Skeletal muscle tissue (tissue), 4 donors: ENCODE measurements around the gene EXOC4. TPM values are rescaled to one million over a fixed set of nuclear protein-coding genes. Genes with fewer than 3 reads are reported as not detected.

Source experiments
- H3K27ac ChIP-seq: one replicate; pipeline ENCODE4 v1.7.0; 2013; ENCODE audit warnings: mild to moderate bottlenecking, low read depth, low read length, inconsistent platforms
- H3K27me3 ChIP-seq, 3 donors: one replicate each; pipeline ENCODE4 v1.7.0; 2013; ENCODE audit warnings: low read length in 3 of 3; ENCODE audit not compliant: control insufficient read depth in 3 of 3, insufficient read depth in 3 of 3
- H3K36me3 ChIP-seq, 3 donors: one replicate each; pipeline ENCODE4 v1.7.0; 2013; ENCODE audit warnings: low read length in 3 of 3; ENCODE audit not compliant: control insufficient read depth in 3 of 3, insufficient read depth in 3 of 3
- H3K4me1 ChIP-seq, 3 donors: one replicate each; pipeline ENCODE4 v1.7.0; 2013; ENCODE audit warnings: low read length in 3 of 3, mild to moderate bottlenecking in 3 of 3; ENCODE audit not compliant: control insufficient read depth in 3 of 3, insufficient read depth in 3 of 3
- H3K4me3 ChIP-seq, 3 donors: one replicate each; pipeline ENCODE4 v1.7.0; 2013; ENCODE audit warnings: low read length in 3 of 3
- H3K9ac ChIP-seq, 3 donors: one replicate each; pipeline ENCODE4 v1.7.0; 2013; ENCODE audit warnings: low read length in 3 of 3, mild to moderate bottlenecking in 3 of 3, moderate library complexity in 2 of 3, low read depth in 1 of 3
- H3K9me3 ChIP-seq, 3 donors: one replicate each; pipeline ENCODE4 v1.7.0; 2013; ENCODE audit warnings: low read length in 3 of 3; ENCODE audit not compliant: control insufficient read depth in 3 of 3
- total RNA-seq: library from RNA; depleted of rRNA; stranded (reverse); fragments of >200 nt; gene quantifications from one replicate; pipeline ENCODE4 v1.2.3, GENCODE V29; 2014
- donor health status: Osteomylitis.

EXOC4 gene
- total RNA-seq, 1 donor from 2014 or later: 129 TPM

DNA sequence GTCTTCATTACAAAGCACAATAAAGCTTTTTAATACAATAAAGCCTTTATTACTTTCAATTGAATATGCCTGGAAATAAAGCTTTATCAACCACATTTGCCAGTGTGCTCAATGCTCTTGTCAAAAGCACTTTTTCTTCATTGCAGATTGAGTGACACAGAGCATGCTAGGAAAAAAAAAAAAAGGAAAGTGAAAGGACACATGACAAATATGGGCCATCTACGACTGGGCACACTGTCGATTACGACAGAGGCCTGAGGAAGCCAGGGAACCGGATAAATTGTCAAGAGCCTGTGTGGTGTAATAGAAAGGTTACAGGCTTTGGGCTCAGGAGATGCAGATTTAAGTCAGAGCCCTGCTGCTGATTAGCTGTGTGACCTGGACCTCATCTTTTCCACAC is 789.4 kb downstream of the EXOC4 start:
- no peak overlapping the region for H3K27ac ChIP-seq
- H3K9me3 ChIP-seq: no peaks in the 10 kb centered on the region
- no peaks in the 10 kb centered on the region for H3K36me3 ChIP-seq
- H3K9ac ChIP-seq: no peak overlapping the region
- no peak overlapping the region for H3K4me3 ChIP-seq
- no peaks in the 10 kb centered on the region for H3K27me3 ChIP-seq
- no peaks in the 10 kb centered on the region for H3K4me1 ChIP-seq

DNA sequence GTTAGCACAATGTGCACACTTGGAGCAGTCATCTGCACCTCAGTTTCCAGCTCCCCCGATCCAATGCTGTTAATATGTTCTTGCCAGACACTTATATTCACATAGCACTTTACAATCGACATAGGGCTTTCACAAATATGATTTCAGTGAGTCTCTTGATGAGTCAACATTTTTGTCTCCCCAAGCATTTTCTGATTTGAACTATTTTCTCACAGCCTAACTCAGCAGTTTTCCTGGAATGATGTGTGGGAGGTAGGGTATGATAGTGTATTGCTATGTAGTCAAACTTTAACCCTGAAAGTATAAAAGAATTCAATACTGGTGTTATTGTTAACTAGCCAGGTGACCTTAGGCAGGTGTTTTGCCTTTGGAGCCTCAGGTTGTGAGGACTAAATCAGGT is 791.8 kb downstream of the EXOC4 start:
- no peaks in the 10 kb centered on the region for H3K36me3 ChIP-seq
- H3K27me3 ChIP-seq: no peaks in the 10 kb centered on the region
- H3K27ac ChIP-seq: no peak overlapping the region
- H3K4me1 ChIP-seq: no peaks in the 10 kb centered on the region
- no peaks in the 10 kb centered on the region for H3K9me3 ChIP-seq
- no peak overlapping the region for H3K9ac ChIP-seq
- H3K4me3 ChIP-seq: no peak overlapping the region

DNA sequence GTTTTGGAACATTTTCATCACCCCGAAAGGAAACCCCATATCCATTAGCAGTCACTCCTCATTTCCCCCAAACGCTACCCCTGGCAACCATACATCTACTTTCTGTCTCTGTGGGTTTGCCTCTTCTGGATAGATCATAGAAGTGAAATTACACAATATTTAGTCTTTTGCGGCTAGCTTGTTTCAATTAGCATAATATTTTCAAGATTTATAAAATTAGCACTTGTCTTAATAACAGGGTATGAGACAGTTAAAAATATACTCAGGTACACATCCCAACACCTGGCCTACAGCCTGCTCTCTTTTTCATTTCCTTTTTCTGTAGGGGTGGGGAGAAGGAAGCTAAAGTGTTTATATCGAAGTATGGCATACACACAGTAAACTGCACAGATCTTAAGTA is 792.8 kb downstream of the EXOC4 start:
- no peaks in the 10 kb centered on the region for H3K9me3 ChIP-seq
- no peak overlapping the region for H3K4me3 ChIP-seq
- H3K27ac ChIP-seq: no peak overlapping the region
- no peaks in the 10 kb centered on the region for H3K4me1 ChIP-seq
- H3K9ac ChIP-seq: no peak overlapping the region
- no peaks in the 10 kb centered on the region for H3K27me3 ChIP-seq
- H3K36me3 ChIP-seq: no peaks in the 10 kb centered on the region

DNA sequence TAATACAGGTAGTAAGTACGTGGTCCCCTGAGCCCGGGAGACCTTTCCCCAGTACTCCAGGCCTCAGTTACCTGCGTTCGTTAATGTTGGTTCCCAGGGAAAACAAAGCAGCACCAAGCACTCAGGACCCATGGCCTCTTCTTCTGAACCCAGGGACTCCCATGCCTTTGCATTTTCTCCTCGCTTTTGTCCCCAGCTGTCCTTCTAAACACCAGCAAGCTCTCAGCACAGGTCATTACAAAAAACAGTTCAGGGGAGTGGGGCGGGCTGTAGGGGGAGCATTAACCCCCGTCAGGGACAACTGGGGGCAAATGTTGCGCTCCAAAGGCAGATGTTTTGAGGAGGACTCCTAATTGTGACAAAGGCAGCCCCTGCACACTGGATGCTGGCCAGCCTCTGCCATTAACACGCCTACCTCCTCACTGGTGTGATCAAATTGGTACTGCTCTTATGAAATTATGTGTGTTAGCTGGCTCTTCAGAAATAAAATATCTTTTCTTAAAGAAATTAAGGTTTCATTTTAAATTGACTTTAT is 793.8 kb downstream of the EXOC4 start:
- no peaks in the 10 kb centered on the region for H3K4me1 ChIP-seq
- no peaks in the 10 kb centered on the region for H3K9me3 ChIP-seq
- H3K27ac ChIP-seq: no peak overlapping the region
- no peak overlapping the region for H3K9ac ChIP-seq
- no peaks in the 10 kb centered on the region for H3K36me3 ChIP-seq
- no peaks in the 10 kb centered on the region for H3K27me3 ChIP-seq
- H3K4me3 ChIP-seq: no peak overlapping the region

DNA sequence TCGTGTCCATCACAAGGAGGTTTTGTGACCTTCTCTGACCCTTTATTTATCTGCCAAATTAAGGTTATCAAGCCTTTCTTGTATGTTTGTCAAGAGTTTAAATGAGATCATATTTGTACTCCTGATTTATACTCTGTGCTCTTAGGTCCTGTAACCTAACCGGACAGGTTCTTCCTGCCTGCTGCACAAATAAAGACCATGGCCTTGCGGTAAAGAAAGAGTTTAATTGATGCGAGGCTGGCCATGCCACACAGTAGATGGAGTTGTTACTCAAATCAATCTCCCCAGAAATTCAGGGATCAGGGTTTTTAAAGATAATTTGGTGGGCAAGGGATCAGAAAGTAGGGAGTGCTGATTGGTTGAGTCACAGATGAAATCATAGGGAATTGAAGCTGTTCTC is 794.8 kb downstream of the EXOC4 start:
- no peak overlapping the region for H3K27ac ChIP-seq
- no peaks in the 10 kb centered on the region for H3K9me3 ChIP-seq
- H3K27me3 ChIP-seq: no peaks in the 10 kb centered on the region
- no peak overlapping the region for H3K9ac ChIP-seq
- no peaks in the 10 kb centered on the region for H3K36me3 ChIP-seq
- no peak overlapping the region for H3K4me3 ChIP-seq
- H3K4me1 ChIP-seq: no peaks in the 10 kb centered on the region

DNA sequence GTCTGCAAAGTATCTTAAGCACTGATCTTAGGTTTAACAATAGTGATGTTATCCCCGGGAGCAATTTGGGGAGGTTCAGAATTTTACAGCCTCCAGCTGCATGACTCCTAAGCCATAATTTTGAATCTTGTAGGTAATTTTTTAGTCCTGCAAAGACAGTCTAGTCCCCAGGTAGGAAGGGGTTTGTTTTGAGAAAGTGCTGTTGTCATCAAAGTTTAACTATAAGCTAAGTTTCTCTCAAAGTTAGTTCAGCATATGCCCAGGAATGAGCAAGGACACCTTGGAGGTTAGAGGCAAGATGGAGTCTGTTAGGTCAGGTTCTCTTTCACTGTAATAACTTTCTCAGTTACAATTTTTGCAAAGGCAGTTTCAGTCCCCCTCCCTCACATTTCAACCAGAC is 795.3 kb downstream of the EXOC4 start:
- no peaks in the 10 kb centered on the region for H3K27me3 ChIP-seq
- H3K9me3 ChIP-seq: no peaks in the 10 kb centered on the region
- H3K36me3 ChIP-seq: no peaks in the 10 kb centered on the region
- H3K4me1 ChIP-seq: no peaks in the 10 kb centered on the region
- no peak overlapping the region for H3K9ac ChIP-seq
- no peak overlapping the region for H3K4me3 ChIP-seq
- no peak overlapping the region for H3K27ac ChIP-seq

DNA sequence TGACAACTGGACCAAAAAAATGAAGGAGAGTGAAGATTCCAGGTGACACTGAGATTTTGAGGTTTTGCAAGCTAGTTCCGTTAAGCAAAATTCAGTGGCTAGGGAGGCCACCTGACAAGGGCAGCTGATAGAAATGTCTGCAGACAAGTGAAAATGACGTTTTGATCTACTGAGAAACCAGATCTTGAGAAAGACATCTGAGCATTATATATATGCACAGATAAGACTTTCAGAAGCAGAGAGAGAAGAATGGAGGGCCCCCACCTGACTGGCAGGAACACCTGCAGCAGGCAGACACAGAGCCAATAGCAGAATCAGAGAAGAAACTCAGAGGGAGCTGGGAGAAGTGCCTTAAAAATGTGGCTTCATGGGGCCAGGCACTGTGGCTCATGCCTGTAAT is 798.1 kb downstream of the EXOC4 start:
- Histone ChIP-seq H3K27me3 (no peaks in the 10 kb centered on the region), H3K4me3 (no peak overlapping the region), H3K9me3 (no peaks in the 10 kb centered on the region), H3K36me3 (no peaks in the 10 kb centered on the region), H3K27ac (no peak overlapping the region), H3K9ac (no peak overlapping the region), H3K4me1 (no peaks in the 10 kb centered on the region)

DNA sequence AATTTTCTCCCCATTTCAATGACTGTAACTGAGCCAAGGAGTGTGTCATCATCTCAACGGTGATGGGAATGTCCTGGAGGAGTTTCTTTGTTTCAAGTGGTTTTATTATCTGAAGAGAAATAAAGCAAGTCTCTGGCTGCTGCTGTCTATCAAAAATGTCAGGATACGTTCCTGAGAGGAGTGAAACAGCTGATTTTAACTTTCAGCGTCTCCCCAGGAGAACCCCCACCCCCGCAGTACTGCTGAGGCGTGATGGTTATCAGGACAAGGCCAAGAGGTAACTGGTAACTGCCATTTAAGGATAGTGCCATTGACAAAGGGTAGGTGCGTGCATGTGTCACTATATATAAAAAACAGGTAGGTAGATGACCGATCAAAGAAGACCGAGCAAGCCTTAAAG is 803.9 kb downstream of the EXOC4 start:
- Histone ChIP-seq H3K36me3 (no peaks in the 10 kb centered on the region), H3K4me1 (no peaks in the 10 kb centered on the region), H3K27ac (no peak overlapping the region), H3K9me3 (no peaks in the 10 kb centered on the region), H3K27me3 (no peaks in the 10 kb centered on the region), H3K9ac (no peak overlapping the region), H3K4me3 (no peak overlapping the region)

DNA sequence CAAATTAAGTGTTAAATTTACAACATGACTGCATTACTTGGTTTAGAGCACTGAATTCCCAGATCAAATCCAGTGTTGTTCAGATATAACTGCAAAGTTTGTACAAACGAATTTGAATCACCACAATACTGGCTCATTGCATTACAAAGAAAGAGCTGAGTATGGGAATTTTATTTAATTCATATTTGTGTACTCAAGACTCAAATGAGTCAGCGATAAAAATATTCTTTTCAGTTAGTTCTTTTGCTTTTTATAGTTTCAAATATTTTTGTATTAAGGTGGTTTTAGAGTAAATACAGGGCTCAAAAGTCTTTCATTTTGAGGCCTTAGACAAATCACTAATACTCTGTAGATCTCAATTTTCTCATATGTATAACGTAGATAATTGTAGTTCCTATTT is 805.6 kb downstream of the EXOC4 start:
- no peak overlapping the region for H3K9ac ChIP-seq
- H3K27ac ChIP-seq: no peak overlapping the region
- H3K27me3 ChIP-seq: no peaks in the 10 kb centered on the region

DNA sequence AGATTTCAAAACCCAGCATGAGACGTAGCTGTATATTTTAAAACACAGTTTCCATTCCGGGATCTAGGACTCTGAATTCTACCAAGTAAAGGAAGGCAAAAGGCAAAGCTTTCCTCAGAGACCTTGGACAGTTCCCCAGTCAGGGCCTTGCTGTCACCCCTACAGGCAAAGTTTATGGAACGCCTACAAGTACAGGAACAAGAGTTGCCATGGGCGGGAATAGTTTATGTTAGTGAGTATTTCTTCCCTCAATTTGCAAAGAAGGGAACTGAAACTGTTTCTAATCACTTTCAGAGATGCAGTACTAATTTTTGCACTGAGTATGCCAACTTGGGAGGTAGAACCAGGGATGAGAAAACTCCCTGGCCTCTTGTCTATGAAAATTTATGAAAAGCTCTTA is 806.1 kb downstream of the EXOC4 start:
- Histone ChIP-seq H3K4me1 (no peaks in the 10 kb centered on the region), H3K9ac (no peak overlapping the region), H3K36me3 (peaks cover 0 to under 1% (median 0%) of the 10 kb centered on the region in 3 donors), H3K27ac (no peak overlapping the region), H3K4me3 (no peak overlapping the region), H3K27me3 (no peaks in the 10 kb centered on the region), H3K9me3 (no peaks in the 10 kb centered on the region)

More for the DNA sequence above, 805.6 kb downstream of the EXOC4 start:
- no peaks in the 10 kb centered on the region for H3K4me1 ChIP-seq
- H3K9me3 ChIP-seq: no peaks in the 10 kb centered on the region
- H3K36me3 ChIP-seq: no peaks in the 10 kb centered on the region
- no peak overlapping the region for H3K4me3 ChIP-seq

DNA sequence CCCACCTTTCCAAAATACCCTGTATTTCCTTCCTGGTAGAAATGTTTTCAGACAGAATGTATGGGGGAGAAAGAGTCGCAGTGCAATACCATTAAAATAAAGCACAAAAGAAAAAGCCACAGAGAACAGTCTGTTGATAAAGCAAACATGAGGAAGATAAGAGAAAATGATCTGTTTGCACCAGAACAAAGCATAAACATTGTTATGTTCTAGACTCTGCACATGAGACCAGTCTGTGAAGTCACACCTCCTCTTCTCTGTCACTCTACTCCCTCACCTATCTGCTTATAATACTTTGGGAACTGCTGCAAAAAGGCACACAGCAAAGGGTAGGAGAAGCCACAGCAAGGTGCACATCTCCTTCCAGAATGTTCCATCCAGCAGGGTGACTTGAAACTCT is 807.0 kb downstream of the EXOC4 start:
- Histone ChIP-seq H3K9ac (no peak overlapping the region), H3K36me3 (peaks cover 0 to 2% (median 2%) of the 10 kb centered on the region in 3 donors), H3K4me3 (no peak overlapping the region), H3K4me1 (no peaks in the 10 kb centered on the region), H3K27me3 (no peaks in the 10 kb centered on the region), H3K27ac (no peak overlapping the region), H3K9me3 (no peaks in the 10 kb centered on the region)
